ENCODE results near the gene RSRC2.

GRCh38 chr12:122558745-122559641 lies 32.3 kb upstream of the RSRC2 start:
- no peak for TF ChIP-seq POLR2A (IDR thresholded peaks at IDR 0.05)
- TF ChIP-seq, protein P1, sequence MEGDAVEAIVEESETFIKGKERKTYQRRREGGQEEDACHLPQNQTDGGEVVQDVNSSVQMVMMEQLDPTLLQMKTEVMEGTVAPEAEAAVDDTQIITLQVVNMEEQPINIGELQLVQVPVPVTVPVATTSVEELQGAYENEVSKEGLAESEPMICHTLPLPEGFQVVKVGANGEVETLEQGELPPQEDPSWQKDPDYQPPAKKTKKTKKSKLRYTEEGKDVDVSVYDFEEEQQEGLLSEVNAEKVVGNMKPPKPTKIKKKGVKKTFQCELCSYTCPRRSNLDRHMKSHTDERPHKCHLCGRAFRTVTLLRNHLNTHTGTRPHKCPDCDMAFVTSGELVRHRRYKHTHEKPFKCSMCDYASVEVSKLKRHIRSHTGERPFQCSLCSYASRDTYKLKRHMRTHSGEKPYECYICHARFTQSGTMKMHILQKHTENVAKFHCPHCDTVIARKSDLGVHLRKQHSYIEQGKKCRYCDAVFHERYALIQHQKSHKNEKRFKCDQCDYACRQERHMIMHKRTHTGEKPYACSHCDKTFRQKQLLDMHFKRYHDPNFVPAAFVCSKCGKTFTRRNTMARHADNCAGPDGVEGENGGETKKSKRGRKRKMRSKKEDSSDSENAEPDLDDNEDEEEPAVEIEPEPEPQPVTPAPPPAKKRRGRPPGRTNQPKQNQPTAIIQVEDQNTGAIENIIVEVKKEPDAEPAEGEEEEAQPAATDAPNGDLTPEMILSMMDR (IDR thresholded peaks at IDR 0.05) = no peak
